WTC11 (cell line): ENCODE data around the gene PRAF2. TPM values are rescaled to one million over a fixed set of nuclear protein-coding genes. Genes with fewer than 3 reads are reported as not detected.

Source experiments
- ATAC-seq: fragments of 200-7000 bp; cut with Tn5 transposase; 2 replicates; pipeline ENCODE4 v1.10.0; 2021; ENCODE audit warnings: mild to moderate bottlenecking, moderate library complexity
- CTCF ChIA-PET: fragments of 300-600 bp; sonication (Branson Sonifier 250); formaldehyde crosslinking; loops from one replicate; lab custom pipeline; 2021; ENCODE audit warnings: antibody characterized with exemption; lab: Charles Lee
- POLR2A ChIA-PET: fragments of 350-600 bp; sonication (Branson Sonifier 250); formaldehyde crosslinking; loops from one replicate; lab custom pipeline; 2021; ENCODE audit warnings: antibody characterized with exemption; lab: Charles Lee
- DNase-seq: peaks from one replicate; pipeline ENCODE4 v3.0.0; 2021; ENCODE audit warnings: low spot score
- H3K27ac Mint-ChIP-seq: 2 replicates; pipeline ENCODE4 v1.8.0; 2021; ENCODE audit warnings: mixed read lengths
- H3K27me3 Mint-ChIP-seq: 2 replicates; pipeline ENCODE4 v1.8.0; 2021; ENCODE audit warnings: low read depth, mild to moderate bottlenecking, moderate library complexity, mixed read lengths
- H3K36me3 Mint-ChIP-seq: 2 replicates; pipeline ENCODE4 v1.8.0; 2021; ENCODE audit warnings: mixed read lengths
- H3K4me1 Mint-ChIP-seq: 2 replicates; pipeline ENCODE4 v1.8.0; 2022; ENCODE audit warnings: mixed read lengths
- H3K4me3 Mint-ChIP-seq: 2 replicates; pipeline ENCODE4 v1.8.0; 2021; ENCODE audit warnings: mild to moderate bottlenecking, moderate library complexity, mixed read lengths
- H3K9me3 Mint-ChIP-seq: 2 replicates; pipeline ENCODE4 v1.8.0; 2021; ENCODE audit warnings: mixed read lengths
- ATF1 ChIP-seq: sonication (generic); formaldehyde crosslinking; IDR thresholded peaks from 2 replicates; pipeline ENCODE4 v1.8.1; 2023; ENCODE audit warnings: mild to moderate bottlenecking, moderate library complexity, missing genetic modification reagents
- CBFB ChIP-seq: sonication (generic); formaldehyde crosslinking; IDR thresholded peaks from 2 replicates; pipeline ENCODE4 v1.8.1; 2022; ENCODE audit warnings: mild to moderate bottlenecking, low read depth, missing genetic modification reagents
- CREM ChIP-seq: sonication (generic); formaldehyde crosslinking; IDR thresholded peaks from 2 replicates; pipeline ENCODE4 v1.8.1; 2022; ENCODE audit warnings: mild to moderate bottlenecking, missing genetic modification reagents, moderate library complexity
- EMX1 ChIP-seq: fragments of 250-450 bp; sonication (Bioruptor Pico); IDR thresholded peaks from 2 replicates; pipeline ENCODE4 v1.8.0; 2021; ENCODE audit warnings: mild to moderate bottlenecking
- ESRRA ChIP-seq: sonication (generic); formaldehyde crosslinking; IDR thresholded peaks from 2 replicates; pipeline ENCODE4 v1.8.1; 2022; ENCODE audit warnings: mild to moderate bottlenecking, missing genetic modification reagents, borderline replicate concordance
- FOXP1 ChIP-seq: sonication (generic); formaldehyde crosslinking; IDR thresholded peaks from 2 replicates; pipeline ENCODE4 v1.8.0; 2022; ENCODE audit warnings: missing genetic modification reagents, mild to moderate bottlenecking, moderate library complexity, borderline replicate concordance
- HMGA2 ChIP-seq: fragments of 250-450 bp; sonication (Bioruptor Pico); IDR thresholded peaks from 2 replicates; pipeline ENCODE4 v1.4.0; 2021; ENCODE audit warnings: mild to moderate bottlenecking, moderate library complexity
- MXD4 ChIP-seq: fragments of 250-450 bp; sonication (Bioruptor Pico); IDR thresholded peaks from 2 replicates; pipeline ENCODE4 v1.8.0; 2021; ENCODE audit warnings: mild to moderate bottlenecking, moderate library complexity, borderline replicate concordance
- NFE2L1 ChIP-seq: sonication (generic); formaldehyde crosslinking; IDR thresholded peaks from 2 replicates; pipeline ENCODE4 v1.8.1; 2023; ENCODE audit warnings: missing genetic modification reagents
- NR3C1 ChIP-seq: sonication (generic); formaldehyde crosslinking; conservative IDR thresholded peaks from 2 replicates; pipeline ENCODE4 v1.8.1; 2023; ENCODE audit warnings: low read depth, mild to moderate bottlenecking, missing genetic modification reagents
- OVOL2 ChIP-seq: fragments of 250-450 bp; sonication (Bioruptor Pico); IDR thresholded peaks from 2 replicates; pipeline ENCODE4 v1.9.0; 2021; ENCODE audit warnings: mild to moderate bottlenecking, borderline replicate concordance
- SOX15 ChIP-seq: fragments of 250-450 bp; sonication (Bioruptor Pico); IDR thresholded peaks from 2 replicates; pipeline ENCODE4 v1.9.0; 2021; ENCODE audit warnings: mild to moderate bottlenecking
- ZNF121 ChIP-seq: sonication (generic); formaldehyde crosslinking; IDR thresholded peaks from 2 replicates; pipeline ENCODE4 v1.8.0; 2023; ENCODE audit warnings: missing genetic modification reagents
- ZNF138 ChIP-seq: sonication (generic); formaldehyde crosslinking; conservative IDR thresholded peaks from 2 replicates; pipeline ENCODE4 v1.8.1; 2022; ENCODE audit warnings: mild to moderate bottlenecking, moderate library complexity, missing genetic modification reagents
- ZNF219 ChIP-seq: sonication (generic); formaldehyde crosslinking; IDR thresholded peaks from 2 replicates; pipeline ENCODE4 v1.8.0; 2023; ENCODE audit warnings: missing genetic modification reagents, mild to moderate bottlenecking, borderline replicate concordance
- ZNF416 ChIP-seq: fragments of 250-450 bp; sonication (Bioruptor Pico); IDR thresholded peaks from 2 replicates; pipeline ENCODE4 v1.9.0; 2021; ENCODE audit warnings: mild to moderate bottlenecking, inconsistent platforms
- total RNA-seq: library from RNA; stranded (reverse); gene quantifications from 3 replicates; pipeline ENCODE4 v1.2.3, GENCODE V29; 2021
- TF ChIP-seq, protein P1 (sequence below): sonication (generic); formaldehyde crosslinking; IDR thresholded peaks from 2 replicates; pipeline ENCODE4 v1.8.1; 2023; ENCODE audit warnings: mild to moderate bottlenecking, moderate library complexity, missing genetic modification reagents
- TF ChIP-seq, protein P2 (sequence below): sonication (generic); formaldehyde crosslinking; IDR thresholded peaks from 2 replicates; pipeline ENCODE4 v1.8.1; 2022; ENCODE audit warnings: mild to moderate bottlenecking, missing genetic modification reagents, moderate library complexity, borderline replicate concordance
- TF ChIP-seq, protein P3 (sequence below): sonication (generic); formaldehyde crosslinking; IDR thresholded peaks from 2 replicates; pipeline ENCODE4 v1.8.1; 2023; ENCODE audit warnings: mild to moderate bottlenecking, missing genetic modification reagents
- TF ChIP-seq, protein P4 (sequence below): fragments of 250-450 bp; sonication (Bioruptor Pico); IDR thresholded peaks from 2 replicates; pipeline ENCODE4 v1.9.0; 2021; ENCODE audit warnings: mild to moderate bottlenecking, borderline replicate concordance
- TF ChIP-seq, protein P5 (sequence below): fragments of 200-600 bp; IDR thresholded peaks from 2 replicates; pipeline ENCODE4 v1.8.0; 2022; ENCODE audit warnings: antibody characterized with exemption

PRAF2 gene
- total RNA-seq, 1 experiment from 2014 or later = 14.8 TPM

DNA sequence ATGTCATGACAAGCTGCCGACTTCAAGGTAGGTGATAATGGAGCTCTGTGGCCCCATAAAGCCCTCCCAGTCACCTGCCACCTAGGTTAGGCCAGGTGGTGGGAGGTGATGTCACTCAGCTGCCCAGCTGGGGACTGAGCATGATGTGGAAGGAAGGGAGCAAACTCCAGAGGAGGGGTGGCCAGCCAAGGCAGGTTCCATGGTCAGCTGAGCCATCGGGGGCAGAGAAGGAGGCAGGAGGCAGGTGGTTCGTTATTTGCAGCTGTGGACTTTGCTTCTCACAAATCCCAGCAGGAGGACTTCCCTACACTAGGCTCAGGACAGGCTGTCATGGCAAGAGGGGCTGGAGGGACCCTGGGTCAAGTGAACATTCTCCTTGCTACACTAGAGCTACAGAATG lies 12.9 kb downstream of the PRAF2 start (continued):
- TF ChIP-seq, protein P1, sequence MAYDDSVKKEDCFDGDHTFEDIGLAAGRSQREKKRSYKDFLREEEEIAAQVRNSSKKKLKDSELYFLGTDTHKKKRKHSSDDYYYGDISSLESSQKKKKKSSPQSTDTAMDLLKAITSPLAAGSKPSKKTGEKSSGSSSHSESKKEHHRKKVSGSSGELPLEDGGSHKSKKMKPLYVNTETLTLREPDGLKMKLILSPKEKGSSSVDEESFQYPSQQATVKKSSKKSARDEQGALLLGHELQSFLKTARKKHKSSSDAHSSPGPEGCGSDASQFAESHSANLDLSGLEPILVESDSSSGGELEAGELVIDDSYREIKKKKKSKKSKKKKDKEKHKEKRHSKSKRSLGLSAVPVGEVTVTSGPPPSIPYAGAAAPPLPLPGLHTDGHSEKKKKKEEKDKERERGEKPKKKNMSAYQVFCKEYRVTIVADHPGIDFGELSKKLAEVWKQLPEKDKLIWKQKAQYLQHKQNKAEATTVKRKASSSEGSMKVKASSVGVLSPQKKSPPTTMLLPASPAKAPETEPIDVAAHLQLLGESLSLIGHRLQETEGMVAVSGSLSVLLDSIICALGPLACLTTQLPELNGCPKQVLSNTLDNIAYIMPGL (CRISPR knock-in tag) = no peak
- TF ChIP-seq ZNF219 (CRISPR knock-in tag) = no peak
- no peak for TF ChIP-seq MXD4 (CRISPR knock-in tag)
- no peak for TF ChIP-seq ATF1 (CRISPR knock-in tag)
- TF ChIP-seq, all 79 proteins: peak for 0

DNA sequence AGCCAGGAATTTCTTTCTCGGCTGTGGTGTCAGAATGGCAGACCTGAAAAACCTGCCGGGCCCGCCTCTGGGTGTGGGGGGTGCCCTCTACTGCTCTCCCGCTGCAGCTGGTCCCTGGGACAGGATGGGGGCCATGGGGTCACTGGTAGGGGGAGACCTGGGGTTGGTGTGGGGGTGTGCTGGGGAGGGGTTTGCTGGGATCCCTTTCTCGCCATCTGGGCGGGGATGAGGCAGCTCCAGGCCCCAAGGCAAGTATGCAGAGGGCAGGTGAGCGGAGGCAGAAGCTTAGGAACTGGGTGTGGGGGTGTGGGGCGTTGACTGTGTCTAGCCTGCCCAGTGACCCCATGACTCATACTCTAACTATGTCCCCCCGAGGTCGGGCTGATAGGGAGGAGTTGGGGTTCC lies 14.1 kb downstream of the PRAF2 start:
- DNase-seq = no peak
- peak overlapping the region; percentile 74 for H3K4me3 Mint-ChIP-seq
- H3K27me3 Mint-ChIP-seq = no peaks in the 10 kb centered on the region
- POLR2A ChIA-PET = interaction anchor here (0.6 kb wide), 1 partner anchor 57 kb away, joined by 3 read pairs; the partner anchor contains the start of gene GRIPAP1
- peaks cover 2% of the 10 kb centered on the region; the same call in 1 of the 2 replicates for H3K36me3 Mint-ChIP-seq
- 0 out of 2 replicates have a peak, but pooled peaks cover 5% of the 10 kb centered on the region for H3K4me1 Mint-ChIP-seq
- ATAC-seq = peak; percentile 40
- no peak for TF ChIP-seq NFE2L1 (CRISPR knock-in tag)
- TF ChIP-seq, protein P2, sequence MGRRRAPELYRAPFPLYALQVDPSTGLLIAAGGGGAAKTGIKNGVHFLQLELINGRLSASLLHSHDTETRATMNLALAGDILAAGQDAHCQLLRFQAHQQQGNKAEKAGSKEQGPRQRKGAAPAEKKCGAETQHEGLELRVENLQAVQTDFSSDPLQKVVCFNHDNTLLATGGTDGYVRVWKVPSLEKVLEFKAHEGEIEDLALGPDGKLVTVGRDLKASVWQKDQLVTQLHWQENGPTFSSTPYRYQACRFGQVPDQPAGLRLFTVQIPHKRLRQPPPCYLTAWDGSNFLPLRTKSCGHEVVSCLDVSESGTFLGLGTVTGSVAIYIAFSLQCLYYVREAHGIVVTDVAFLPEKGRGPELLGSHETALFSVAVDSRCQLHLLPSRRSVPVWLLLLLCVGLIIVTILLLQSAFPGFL (CRISPR knock-in tag) = no peak
- TF ChIP-seq CREM = no peak
- TF ChIP-seq HMGA2 = no peak
- TF ChIP-seq, protein P1 (CRISPR knock-in tag) = no peak
- no peak for TF ChIP-seq ESRRA (CRISPR knock-in tag)
- TF ChIP-seq OVOL2 = no peak
- TF ChIP-seq ZNF138 (CRISPR knock-in tag) = no peak
- TF ChIP-seq, protein P3, sequence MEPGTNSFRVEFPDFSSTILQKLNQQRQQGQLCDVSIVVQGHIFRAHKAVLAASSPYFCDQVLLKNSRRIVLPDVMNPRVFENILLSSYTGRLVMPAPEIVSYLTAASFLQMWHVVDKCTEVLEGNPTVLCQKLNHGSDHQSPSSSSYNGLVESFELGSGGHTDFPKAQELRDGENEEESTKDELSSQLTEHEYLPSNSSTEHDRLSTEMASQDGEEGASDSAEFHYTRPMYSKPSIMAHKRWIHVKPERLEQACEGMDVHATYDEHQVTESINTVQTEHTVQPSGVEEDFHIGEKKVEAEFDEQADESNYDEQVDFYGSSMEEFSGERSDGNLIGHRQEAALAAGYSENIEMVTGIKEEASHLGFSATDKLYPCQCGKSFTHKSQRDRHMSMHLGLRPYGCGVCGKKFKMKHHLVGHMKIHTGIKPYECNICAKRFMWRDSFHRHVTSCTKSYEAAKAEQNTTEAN (CRISPR knock-in tag) = no peak
- TF ChIP-seq ATF1 (CRISPR knock-in tag) = no peak
- no peak overlapping the region for H3K27ac Mint-ChIP-seq
- CTCF ChIA-PET = no interaction called here
- no peaks in the 10 kb centered on the region for H3K9me3 Mint-ChIP-seq

DNA sequence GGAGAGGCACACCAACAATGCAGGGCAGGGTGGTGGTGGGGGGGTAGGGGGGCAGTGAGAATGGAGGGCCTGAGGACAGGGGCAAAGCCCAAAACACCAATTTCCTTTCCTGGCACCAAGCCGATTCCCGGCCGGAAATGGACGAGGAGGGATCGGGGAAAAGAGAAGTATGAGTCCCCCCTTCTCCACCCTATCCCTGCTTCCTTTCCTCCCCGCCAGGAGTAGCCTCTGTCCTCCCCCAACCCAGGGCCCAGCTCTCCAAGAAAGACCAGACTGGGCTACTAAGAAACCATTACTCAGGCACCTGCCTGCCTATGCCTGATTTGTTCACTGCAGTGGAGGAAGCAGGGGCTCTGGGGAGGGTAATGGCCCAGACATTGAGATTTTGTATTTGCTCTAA lies 14.6 kb downstream of the PRAF2 start:
- no peak for DNase-seq
- peak overlapping the region; percentile 74 for H3K4me3 Mint-ChIP-seq
- H3K4me1 Mint-ChIP-seq = peaks cover 9% of the 10 kb centered on the region
- no peaks in the 10 kb centered on the region for H3K9me3 Mint-ChIP-seq
- POLR2A ChIA-PET = interaction anchor here (0.6 kb wide), 1 partner anchor 57 kb away, joined by 3 read pairs; the partner anchor contains the start of gene GRIPAP1
- H3K27me3 Mint-ChIP-seq = no peaks in the 10 kb centered on the region
- CTCF ChIA-PET = interaction anchor here (0.6 kb wide), 1 partner anchor 371 kb away, joined by 4 read pairs; no protein-coding TSS in a partner anchor
- H3K36me3 Mint-ChIP-seq = peaks cover 2% of the 10 kb centered on the region; the same call in 1 of the 2 replicates
- no peak overlapping the region for H3K27ac Mint-ChIP-seq
- peak; percentile 50 for ATAC-seq
- no peak for TF ChIP-seq OVOL2
- TF ChIP-seq, protein P4, sequence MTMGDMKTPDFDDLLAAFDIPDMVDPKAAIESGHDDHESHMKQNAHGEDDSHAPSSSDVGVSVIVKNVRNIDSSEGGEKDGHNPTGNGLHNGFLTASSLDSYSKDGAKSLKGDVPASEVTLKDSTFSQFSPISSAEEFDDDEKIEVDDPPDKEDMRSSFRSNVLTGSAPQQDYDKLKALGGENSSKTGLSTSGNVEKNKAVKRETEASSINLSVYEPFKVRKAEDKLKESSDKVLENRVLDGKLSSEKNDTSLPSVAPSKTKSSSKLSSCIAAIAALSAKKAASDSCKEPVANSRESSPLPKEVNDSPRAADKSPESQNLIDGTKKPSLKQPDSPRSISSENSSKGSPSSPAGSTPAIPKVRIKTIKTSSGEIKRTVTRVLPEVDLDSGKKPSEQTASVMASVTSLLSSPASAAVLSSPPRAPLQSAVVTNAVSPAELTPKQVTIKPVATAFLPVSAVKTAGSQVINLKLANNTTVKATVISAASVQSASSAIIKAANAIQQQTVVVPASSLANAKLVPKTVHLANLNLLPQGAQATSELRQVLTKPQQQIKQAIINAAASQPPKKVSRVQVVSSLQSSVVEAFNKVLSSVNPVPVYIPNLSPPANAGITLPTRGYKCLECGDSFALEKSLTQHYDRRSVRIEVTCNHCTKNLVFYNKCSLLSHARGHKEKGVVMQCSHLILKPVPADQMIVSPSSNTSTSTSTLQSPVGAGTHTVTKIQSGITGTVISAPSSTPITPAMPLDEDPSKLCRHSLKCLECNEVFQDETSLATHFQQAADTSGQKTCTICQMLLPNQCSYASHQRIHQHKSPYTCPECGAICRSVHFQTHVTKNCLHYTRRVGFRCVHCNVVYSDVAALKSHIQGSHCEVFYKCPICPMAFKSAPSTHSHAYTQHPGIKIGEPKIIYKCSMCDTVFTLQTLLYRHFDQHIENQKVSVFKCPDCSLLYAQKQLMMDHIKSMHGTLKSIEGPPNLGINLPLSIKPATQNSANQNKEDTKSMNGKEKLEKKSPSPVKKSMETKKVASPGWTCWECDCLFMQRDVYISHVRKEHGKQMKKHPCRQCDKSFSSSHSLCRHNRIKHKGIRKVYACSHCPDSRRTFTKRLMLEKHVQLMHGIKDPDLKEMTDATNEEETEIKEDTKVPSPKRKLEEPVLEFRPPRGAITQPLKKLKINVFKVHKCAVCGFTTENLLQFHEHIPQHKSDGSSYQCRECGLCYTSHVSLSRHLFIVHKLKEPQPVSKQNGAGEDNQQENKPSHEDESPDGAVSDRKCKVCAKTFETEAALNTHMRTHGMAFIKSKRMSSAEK = no peak
- TF ChIP-seq, protein P5, sequence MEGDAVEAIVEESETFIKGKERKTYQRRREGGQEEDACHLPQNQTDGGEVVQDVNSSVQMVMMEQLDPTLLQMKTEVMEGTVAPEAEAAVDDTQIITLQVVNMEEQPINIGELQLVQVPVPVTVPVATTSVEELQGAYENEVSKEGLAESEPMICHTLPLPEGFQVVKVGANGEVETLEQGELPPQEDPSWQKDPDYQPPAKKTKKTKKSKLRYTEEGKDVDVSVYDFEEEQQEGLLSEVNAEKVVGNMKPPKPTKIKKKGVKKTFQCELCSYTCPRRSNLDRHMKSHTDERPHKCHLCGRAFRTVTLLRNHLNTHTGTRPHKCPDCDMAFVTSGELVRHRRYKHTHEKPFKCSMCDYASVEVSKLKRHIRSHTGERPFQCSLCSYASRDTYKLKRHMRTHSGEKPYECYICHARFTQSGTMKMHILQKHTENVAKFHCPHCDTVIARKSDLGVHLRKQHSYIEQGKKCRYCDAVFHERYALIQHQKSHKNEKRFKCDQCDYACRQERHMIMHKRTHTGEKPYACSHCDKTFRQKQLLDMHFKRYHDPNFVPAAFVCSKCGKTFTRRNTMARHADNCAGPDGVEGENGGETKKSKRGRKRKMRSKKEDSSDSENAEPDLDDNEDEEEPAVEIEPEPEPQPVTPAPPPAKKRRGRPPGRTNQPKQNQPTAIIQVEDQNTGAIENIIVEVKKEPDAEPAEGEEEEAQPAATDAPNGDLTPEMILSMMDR = no peak
- TF ChIP-seq SOX15 (CRISPR knock-in tag) = no peak
- TF ChIP-seq ZNF416 (CRISPR knock-in tag) = no peak
- no peak for TF ChIP-seq NR3C1
- no peak for TF ChIP-seq EMX1
- TF ChIP-seq FOXP1 (CRISPR knock-in tag) = no peak
- TF ChIP-seq ZNF121 (CRISPR knock-in tag) = no peak
- TF ChIP-seq CBFB (CRISPR knock-in tag) = no peak
